GM12878 (cell line): ENCODE measurements around the gene LYL1.

Source experiments
- ESRRA ChIP-seq: IDR thresholded peaks from 2 replicates; pipeline ENCODE4 v1.6.1; 2012; ENCODE audit warnings: mild to moderate bottlenecking, low read length, improper control_type of control experiment
- EZH2 ChIP-seq: IDR thresholded peaks from 2 replicates; pipeline ENCODE4 v1.6.1; 2012; ENCODE audit warnings: low read depth, mild to moderate bottlenecking, control low read depth, inconsistent platforms, low read length, borderline replicate concordance; ENCODE audit not compliant: control insufficient read depth
- POLR2A ChIP-seq: IDR thresholded peaks from 2 replicates; pipeline ENCODE4 v1.6.1; 2011; ENCODE audit warnings: low read depth, mild to moderate bottlenecking, low read length
- POLR2AphosphoS5 ChIP-seq: IDR thresholded peaks from 2 replicates; pipeline ENCODE4 v1.6.1; 2011; ENCODE audit warnings: mild to moderate bottlenecking, low read length, inconsistent platforms
- REST ChIP-seq: IDR thresholded peaks from 2 replicates; pipeline ENCODE4 v1.6.1; 2012; ENCODE audit warnings: mild to moderate bottlenecking, low read depth, low read length
- SIN3A ChIP-seq: IDR thresholded peaks from 2 replicates; pipeline ENCODE4 v1.6.1; 2012; ENCODE audit warnings: low read depth, low read length, improper control_type of control experiment
- ZBED1 ChIP-seq: IDR thresholded peaks from 2 replicates; pipeline ENCODE4 v1.6.1; 2016; ENCODE audit warnings: borderline replicate concordance
- ZNF274 ChIP-seq: IDR thresholded peaks from one replicate; pipeline ENCODE4 v1.8.0; 2011; ENCODE audit not compliant: insufficient read length, insufficient read depth
- TF ChIP-seq, protein P1 (sequence below), 3 experiments: IDR thresholded peaks in 2 of 3; conservative IDR thresholded peaks in 1 of 3; 2 replicates each; pipeline ENCODE4 v1.5.1; 2011; ENCODE audit warnings: low read depth in 3 of 3, low read length in 3 of 3, mild to moderate bottlenecking in 3 of 3, control low read depth in 2 of 3, moderate library complexity in 2 of 3, inconsistent platforms in 1 of 3, mixed read lengths in 1 of 3; ENCODE audit not compliant: control insufficient read depth in 2 of 3, insufficient read depth in 1 of 3; ENCODE audit errors: extremely low read depth in 1 of 3
- TF ChIP-seq, protein P2 (sequence below): IDR thresholded peaks from 2 replicates; pipeline ENCODE4 v1.6.1; 2012; ENCODE audit warnings: low read depth, low read length, improper control_type of control experiment

DNA sequence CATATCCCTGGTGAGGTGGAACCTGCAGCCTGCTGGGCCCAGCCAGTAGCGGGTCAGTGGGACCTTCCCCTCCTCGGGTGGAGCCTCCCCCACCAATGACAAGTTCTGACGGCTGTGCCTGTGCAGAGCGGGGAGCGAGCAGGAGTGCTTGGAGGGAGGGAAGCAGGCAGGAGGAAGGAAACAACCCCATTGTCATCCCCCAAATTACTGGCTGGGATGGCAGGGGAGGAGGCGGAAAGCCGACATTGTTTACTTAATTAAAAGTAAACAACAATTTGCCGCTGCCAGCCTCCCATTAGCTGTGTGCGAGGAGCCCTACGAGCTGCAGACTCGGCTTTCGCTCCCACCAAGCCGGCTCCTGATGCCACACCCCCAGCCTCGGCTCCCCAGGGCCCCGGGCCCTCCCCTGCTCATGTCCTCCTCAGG is 45.5 kb downstream of the LYL1 start:
- TF ChIP-seq EZH2 (no peak), ESRRA (no peak), POLR2AphosphoS5 (no peak), ZBED1 (no peak), SIN3A (no peak), ZNF274 (no peak), REST (no peak), POLR2A (no peak)
- TF ChIP-seq, protein P1, sequence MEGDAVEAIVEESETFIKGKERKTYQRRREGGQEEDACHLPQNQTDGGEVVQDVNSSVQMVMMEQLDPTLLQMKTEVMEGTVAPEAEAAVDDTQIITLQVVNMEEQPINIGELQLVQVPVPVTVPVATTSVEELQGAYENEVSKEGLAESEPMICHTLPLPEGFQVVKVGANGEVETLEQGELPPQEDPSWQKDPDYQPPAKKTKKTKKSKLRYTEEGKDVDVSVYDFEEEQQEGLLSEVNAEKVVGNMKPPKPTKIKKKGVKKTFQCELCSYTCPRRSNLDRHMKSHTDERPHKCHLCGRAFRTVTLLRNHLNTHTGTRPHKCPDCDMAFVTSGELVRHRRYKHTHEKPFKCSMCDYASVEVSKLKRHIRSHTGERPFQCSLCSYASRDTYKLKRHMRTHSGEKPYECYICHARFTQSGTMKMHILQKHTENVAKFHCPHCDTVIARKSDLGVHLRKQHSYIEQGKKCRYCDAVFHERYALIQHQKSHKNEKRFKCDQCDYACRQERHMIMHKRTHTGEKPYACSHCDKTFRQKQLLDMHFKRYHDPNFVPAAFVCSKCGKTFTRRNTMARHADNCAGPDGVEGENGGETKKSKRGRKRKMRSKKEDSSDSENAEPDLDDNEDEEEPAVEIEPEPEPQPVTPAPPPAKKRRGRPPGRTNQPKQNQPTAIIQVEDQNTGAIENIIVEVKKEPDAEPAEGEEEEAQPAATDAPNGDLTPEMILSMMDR (IDR thresholded peaks at IDR 0.05 in 2 of 3, conservative IDR thresholded peaks at IDR 0.05 in 1 of 3; ENCODE audit: control insufficient read depth in 2 of 3, extremely low read depth in 1 of 3, insufficient read depth in 1 of 3, low read depth in 3 of 3, low read length in 3 of 3), result no peak
- TF ChIP-seq, protein P2, sequence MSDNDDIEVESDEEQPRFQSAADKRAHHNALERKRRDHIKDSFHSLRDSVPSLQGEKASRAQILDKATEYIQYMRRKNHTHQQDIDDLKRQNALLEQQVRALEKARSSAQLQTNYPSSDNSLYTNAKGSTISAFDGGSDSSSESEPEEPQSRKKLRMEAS, result no peak
